Liver (tissue), 9 donors: ENCODE results near the gene FEM1B. TPM values are rescaled to one million over a fixed set of nuclear protein-coding genes. Genes with fewer than 3 reads are reported as not detected.

Experiments
- DNase-seq: peaks from one replicate; pipeline ENCODE4 v3.0.0-alpha.2; 2017; ENCODE audit warnings: low spot score
- H3K27ac ChIP-seq, 2 donors: one replicate each; pipeline ENCODE4 v1.7.0; 2013; ENCODE audit warnings: inconsistent platforms in 2 of 2, low read length in 2 of 2, control low read depth in 1 of 2, low read depth in 1 of 2, mild to moderate bottlenecking in 1 of 2
- H3K27me3 ChIP-seq, 4 donors: one replicate each; pipeline versions ENCODE4 v1.6.1 to v1.7.0; 2013; ENCODE audit warnings: low read length in 3 of 4, inconsistent platforms in 1 of 4, mild to moderate bottlenecking in 1 of 4, moderate library complexity in 1 of 4; ENCODE audit not compliant: control insufficient read depth in 4 of 4, insufficient read depth in 4 of 4
- H3K36me3 ChIP-seq, 4 donors: one replicate each; pipeline versions ENCODE4 v1.6.1 to v1.7.0; 2013; ENCODE audit warnings: low read length in 3 of 4, mild to moderate bottlenecking in 3 of 4, low read depth in 1 of 4, moderate library complexity in 1 of 4; ENCODE audit not compliant: control insufficient read depth in 4 of 4, insufficient read depth in 3 of 4
- H3K4me1 ChIP-seq, 4 donors: one replicate each; pipeline versions ENCODE4 v1.6.1 to v1.7.0; 2013; ENCODE audit warnings: low read length in 3 of 4, mild to moderate bottlenecking in 3 of 4, moderate library complexity in 1 of 4; ENCODE audit not compliant: control insufficient read depth in 4 of 4, insufficient read depth in 4 of 4
- H3K4me3 ChIP-seq, 3 donors: one replicate each; pipeline versions ENCODE4 v1.6.1 to v1.7.0; 2013; ENCODE audit warnings: low read length in 3 of 3, control low read depth in 1 of 3, low read depth in 1 of 3, mild to moderate bottlenecking in 1 of 3
- H3K9ac ChIP-seq, 2 donors: one replicate each; pipeline ENCODE4 v1.7.0; 2013; ENCODE audit warnings: low read length in 2 of 2, mild to moderate bottlenecking in 2 of 2, moderate library complexity in 2 of 2, control low read depth in 1 of 2, low read depth in 1 of 2
- H3K9me3 ChIP-seq, 4 donors: one replicate each; pipeline versions ENCODE4 v1.6.1 to v1.7.0; 2013; ENCODE audit warnings: low read length in 3 of 4; ENCODE audit not compliant: control insufficient read depth in 4 of 4
- ATF3 ChIP-seq: IDR thresholded peaks from 2 replicates; pipeline ENCODE4 v1.6.1; 2016; ENCODE audit warnings: antibody characterized with exemption
- CTCF ChIP-seq: fragments of 150-350 bp; IDR thresholded peaks from 2 replicates; pipeline ENCODE4 v1.5.1; 2017; ENCODE audit warnings: improper control_type of control experiment, low read depth, low read length; ENCODE audit not compliant: missing input control
- EGR1 ChIP-seq, 2 donors: IDR thresholded peaks; 2 replicates each; pipeline ENCODE4 v1.6.1; 2016 to 2018; ENCODE audit warnings: antibody characterized with exemption in 2 of 2, low read depth in 2 of 2
- FOXA1 ChIP-seq: IDR thresholded peaks from 2 replicates; pipeline ENCODE4 v1.6.1; 2016; ENCODE audit warnings: antibody characterized with exemption
- FOXA2 ChIP-seq: IDR thresholded peaks from 2 replicates; pipeline ENCODE4 v1.6.1; 2016; ENCODE audit warnings: antibody characterized with exemption
- GABPA ChIP-seq, 2 donors: IDR thresholded peaks in 1 of 2; conservative IDR thresholded peaks in 1 of 2; 2 replicates each; pipeline ENCODE4 v1.6.1; 2016; ENCODE audit warnings: antibody characterized with exemption in 2 of 2, mild to moderate bottlenecking in 1 of 2, moderate library complexity in 1 of 2
- HNF4A ChIP-seq, 2 donors: conservative IDR thresholded peaks; 2 replicates each; pipeline ENCODE4 v1.6.1; 2016; ENCODE audit warnings: antibody characterized with exemption in 2 of 2, mild to moderate bottlenecking in 2 of 2
- HNF4G ChIP-seq: IDR thresholded peaks from 2 replicates; pipeline ENCODE4 v1.6.1; 2016; ENCODE audit warnings: antibody characterized with exemption
- JUND ChIP-seq, 2 donors: IDR thresholded peaks; 2 replicates each; pipeline ENCODE4 v1.6.1; 2016; ENCODE audit warnings: antibody characterized with exemption in 2 of 2
- MAX ChIP-seq: IDR thresholded peaks from 2 replicates; pipeline ENCODE4 v1.6.1; 2016; ENCODE audit warnings: antibody characterized with exemption
- NR2F2 ChIP-seq: IDR thresholded peaks from 2 replicates; pipeline ENCODE4 v1.6.1; 2016; ENCODE audit warnings: antibody characterized with exemption
- RAD21 ChIP-seq, 2 donors: IDR thresholded peaks; 2 replicates each; pipeline ENCODE4 v1.6.1; 2016; ENCODE audit warnings: antibody characterized with exemption in 2 of 2, mild to moderate bottlenecking in 2 of 2
- REST ChIP-seq: IDR thresholded peaks from 2 replicates; pipeline ENCODE4 v1.6.1; 2016; ENCODE audit warnings: antibody characterized with exemption, mild to moderate bottlenecking
- RXRA ChIP-seq, 2 donors: IDR thresholded peaks; 2 replicates each; pipeline ENCODE4 v1.6.1; 2017 to 2018; ENCODE audit warnings: antibody characterized with exemption in 2 of 2, mild to moderate bottlenecking in 1 of 2
- SP1 ChIP-seq: IDR thresholded peaks from 2 replicates; pipeline ENCODE4 v1.6.1; 2018; ENCODE audit warnings: antibody characterized with exemption, mild to moderate bottlenecking
- TAF1 ChIP-seq: conservative IDR thresholded peaks from 2 replicates; pipeline ENCODE4 v1.6.1; 2016; ENCODE audit warnings: antibody characterized with exemption, mild to moderate bottlenecking
- YY1 ChIP-seq: IDR thresholded peaks from 2 replicates; pipeline ENCODE4 v1.6.1; 2016; ENCODE audit warnings: antibody characterized with exemption, mild to moderate bottlenecking
- ZBTB33 ChIP-seq: IDR thresholded peaks from 2 replicates; pipeline ENCODE4 v1.6.1; 2016; ENCODE audit warnings: antibody characterized with exemption
- WGBS: extraction: QIAGEN DNeasy Blood & Tissue Kit; methylation state at CpG from one replicate; pipeline ENCODE4 v1.1.7; 2013; 5-methylcytosine and 5-hydroxymethylcytosine counted together
- polyA plus RNA-seq, 2 donors: library from polyadenylated mRNA; stranded (reverse) in 1 of 2; unstranded in 1 of 2; fragments of 200-250 nt in 1 of 2; fragments of >200 nt in 1 of 2; fragmentation: Nextera tagmentation in 1 of 2; extraction: Ambion mirVana in 1 of 2; gene quantifications; one replicate each; pipeline versions ENCODE4 v1.2.1 to v1.2.3, GENCODE V29; 2013 to 2015
- total RNA-seq, 2 donors: library from RNA; depleted of rRNA; stranded (reverse); fragments of >200 nt; gene quantifications; one replicate each; pipeline ENCODE4 v1.2.3, GENCODE V29; 2014
- donor health status: healthy.
- donor health status: healthy.
- donor health status: healthy.
- donor health status: healthy.
- donor health status: healthy.

The FEM1B gene
- total and polyA plus RNA-seq, 4 donors, result 6.2 to 39.5 (median 17.8) TPM

GRCh38 chr15:68295014-68295805, 17.7 kb downstream of the FEM1B start:
- WGBS, result 85% methylated on average over 4 of the region's 4 CpGs
- H3K4me1 ChIP-seq, result peaks cover 5 to 21% (median 16%) of the 10 kb centered on the region in 4 donors
- no peaks in the 10 kb centered on the region for H3K27me3 ChIP-seq
- no peaks in the 10 kb centered on the region for H3K9me3 ChIP-seq
- TF ChIP-seq NR2F2, result no peak
- no peak for TF ChIP-seq JUND (IDR thresholded peaks at IDR 0.05)
- TF ChIP-seq HNF4G, result no peak
- no peak for TF ChIP-seq ZBTB33
- TF ChIP-seq MAX, result no peak
- TF ChIP-seq RAD21 (IDR thresholded peaks at IDR 0.05), result no peak
- TF ChIP-seq FOXA2, result no peak
- no peak for TF ChIP-seq ATF3
- no peak for TF ChIP-seq GABPA (IDR thresholded peaks at IDR 0.05 in 1 of 2, conservative IDR thresholded peaks at IDR 0.05 in 1 of 2)
- TF ChIP-seq TAF1, result no peak
- TF ChIP-seq EGR1 (IDR thresholded peaks at IDR 0.05; ENCODE audit: low read depth in 2 of 2), result no peak
- no peak overlapping the region for H3K9ac ChIP-seq
- H3K36me3 ChIP-seq, result peaks cover 0 to 8% (median 8%) of the 10 kb centered on the region in 4 donors
- no peak overlapping the region for H3K4me3 ChIP-seq
- H3K27ac ChIP-seq, result no peak overlapping the region
- no peak for DNase-seq

GRCh38 chr15:68298336-68298735, 20.8 kb downstream of the FEM1B start:
- H3K4me1 ChIP-seq, result peaks cover 5 to 33% (median 27%) of the 10 kb centered on the region in 4 donors
- peak overlapping the region in 1 of 3 donors; percentile 42 for H3K4me3 ChIP-seq
- no peaks in the 10 kb centered on the region for H3K9me3 ChIP-seq
- peak overlapping the region; percentile 62 to 81 for H3K27ac ChIP-seq
- no peaks in the 10 kb centered on the region for H3K27me3 ChIP-seq
- H3K36me3 ChIP-seq, result no peaks in the 10 kb centered on the region
- no peak overlapping the region for H3K9ac ChIP-seq
- TF ChIP-seq YY1, result no peak
- TF ChIP-seq ZBTB33, result no peak
- no peak for TF ChIP-seq ATF3
- TF ChIP-seq JUND (IDR thresholded peaks at IDR 0.05), result no peak
- TF ChIP-seq EGR1 (IDR thresholded peaks at IDR 0.05; ENCODE audit: low read depth in 2 of 2), result no peak
- no peak for TF ChIP-seq GABPA (IDR thresholded peaks at IDR 0.05 in 1 of 2, conservative IDR thresholded peaks at IDR 0.05 in 1 of 2)
- TF ChIP-seq RXRA (IDR thresholded peaks at IDR 0.05), result no peak
- no peak for TF ChIP-seq NR2F2
- TF ChIP-seq MAX, result no peak
- no peak for TF ChIP-seq FOXA2
- no peak for TF ChIP-seq RAD21 (IDR thresholded peaks at IDR 0.05)
- TF ChIP-seq HNF4A (conservative IDR thresholded peaks at IDR 0.05), result no peak
- no peak for TF ChIP-seq HNF4G
- no peak for TF ChIP-seq TAF1
- no peak for TF ChIP-seq REST
- TF ChIP-seq SP1, result no peak
- TF ChIP-seq CTCF, result no peak
- no peak for TF ChIP-seq FOXA1
- no peak for DNase-seq
- 89% methylated on average over 3 of the region's 3 CpGs for WGBS
